NCI-H2196 (cell line): ENCODE data around the gene PABPC5.

Experiments used
- DNase-seq: peaks from one replicate; lab custom pipeline; 2025; ENCODE audit not compliant: unreplicated experiment; lab: John Stamatoyannopoulos, UW

The PABPC5 gene

GRCh38 chrX:91434351-91435168 lies at the start of gene PABPC5:
Gene PABPC5, plus strand, starts transcription at chrX:91434839. Its CDS starts 739 bp downstream, at chrX:91435578.
- no peak for DNase-seq

- DNase-seq = no peak
Measured at GRCh38 chrX:91389026-91389425, 45.6 kb upstream of the PABPC5 start.

- no peak for DNase-seq
Measured at GRCh38 chrX:91414713-91415112, 19.9 kb upstream of the PABPC5 start.

- no peak for DNase-seq
Measured at GRCh38 chrX:91435395-91435794, 756 bp downstream of the PABPC5 start.
